ENCODE results near the gene LNX1.
"Not testable (repeated sequence)": the region's sequence is repeated elsewhere in the genome, so short reads cannot be mapped to it uniquely, and the experiment has no call there.

DNA sequence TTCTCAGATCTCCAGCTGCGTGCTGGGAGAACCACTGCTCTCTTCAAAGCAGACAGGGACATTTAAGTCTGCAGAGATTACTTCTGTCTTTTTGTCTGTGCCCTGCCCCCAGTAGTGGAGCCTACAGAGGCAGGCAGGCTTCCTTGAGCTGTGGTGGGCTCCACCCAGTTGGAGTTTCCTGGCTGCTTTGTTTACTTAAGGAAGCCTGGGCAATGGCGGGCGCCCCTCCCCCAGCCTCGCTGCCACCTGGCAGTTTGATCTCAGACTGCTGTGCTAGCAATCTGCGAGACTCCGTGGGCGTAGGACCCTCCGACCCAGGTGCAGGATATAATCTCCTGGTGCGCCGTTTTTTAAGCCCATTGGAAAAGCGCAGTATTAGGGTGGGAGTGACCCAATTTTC, 181.8 kb downstream of the LNX1 start:
- TF ChIP-seq, protein P1, sequence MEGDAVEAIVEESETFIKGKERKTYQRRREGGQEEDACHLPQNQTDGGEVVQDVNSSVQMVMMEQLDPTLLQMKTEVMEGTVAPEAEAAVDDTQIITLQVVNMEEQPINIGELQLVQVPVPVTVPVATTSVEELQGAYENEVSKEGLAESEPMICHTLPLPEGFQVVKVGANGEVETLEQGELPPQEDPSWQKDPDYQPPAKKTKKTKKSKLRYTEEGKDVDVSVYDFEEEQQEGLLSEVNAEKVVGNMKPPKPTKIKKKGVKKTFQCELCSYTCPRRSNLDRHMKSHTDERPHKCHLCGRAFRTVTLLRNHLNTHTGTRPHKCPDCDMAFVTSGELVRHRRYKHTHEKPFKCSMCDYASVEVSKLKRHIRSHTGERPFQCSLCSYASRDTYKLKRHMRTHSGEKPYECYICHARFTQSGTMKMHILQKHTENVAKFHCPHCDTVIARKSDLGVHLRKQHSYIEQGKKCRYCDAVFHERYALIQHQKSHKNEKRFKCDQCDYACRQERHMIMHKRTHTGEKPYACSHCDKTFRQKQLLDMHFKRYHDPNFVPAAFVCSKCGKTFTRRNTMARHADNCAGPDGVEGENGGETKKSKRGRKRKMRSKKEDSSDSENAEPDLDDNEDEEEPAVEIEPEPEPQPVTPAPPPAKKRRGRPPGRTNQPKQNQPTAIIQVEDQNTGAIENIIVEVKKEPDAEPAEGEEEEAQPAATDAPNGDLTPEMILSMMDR (conservative IDR thresholded peaks at IDR 0.05; ENCODE audit: low read length) = not testable (repeated sequence)
- TF ChIP-seq EZH2phosphoT487 (IDR thresholded peaks at IDR 0.05; ENCODE audit: borderline replicate concordance) = not testable (repeated sequence)

All from Loucy (cell line).